SH-SY5Y (cell line): ENCODE results near the gene POLN.

Experiments
- GATA2 ChIP-seq: IDR thresholded peaks from 2 replicates; pipeline ENCODE4 v1.6.1; 2011; ENCODE audit warnings: mild to moderate bottlenecking, low read depth, low read length
- GATA3 ChIP-seq: IDR thresholded peaks from 2 replicates; pipeline ENCODE4 v1.6.1; 2011; ENCODE audit warnings: low read depth, mild to moderate bottlenecking, low read length, moderate library complexity

POLN gene

GRCh38 chr4:2261110-2261852 lies 19.4 kb upstream of the POLN start:
- no peak for TF ChIP-seq GATA2
- TF ChIP-seq GATA3, result no peak

- TF ChIP-seq GATA3, result no peak
- no peak for TF ChIP-seq GATA2
Measured at GRCh38 chr4:2260344-2261109, 18.6 kb upstream of the POLN start.

GRCh38 chr4:2259541-2260343 lies 17.8 kb upstream of the POLN start:
- TF ChIP-seq GATA3 (no peak), GATA2 (no peak)

- TF ChIP-seq GATA3 (no peak), GATA2 (no peak)
Measured at GRCh38 chr4:2259036-2259540, 17.2 kb upstream of the POLN start.

GRCh38 chr4:2258091-2259035 lies 16.4 kb upstream of the POLN start:
- TF ChIP-seq GATA2 (no peak), GATA3 (no peak)

- TF ChIP-seq GATA3 (no peak), GATA2 (no peak)
Measured at GRCh38 chr4:2257361-2258081, 15.6 kb upstream of the POLN start.

GRCh38 chr4:2256781-2257191 lies 14.9 kb upstream of the POLN start:
- no peak for TF ChIP-seq GATA2
- TF ChIP-seq GATA3, result no peak

GRCh38 chr4:2256156-2256731 lies 14.3 kb upstream of the POLN start:
- TF ChIP-seq GATA3 (no peak), GATA2 (no peak)

- TF ChIP-seq GATA3, result no peak
- TF ChIP-seq GATA2, result no peak
Measured at GRCh38 chr4:2255501-2256155, 13.7 kb upstream of the POLN start.

GRCh38 chr4:2254665-2255500 lies 13.0 kb upstream of the POLN start:
- no peak for TF ChIP-seq GATA2
- no peak for TF ChIP-seq GATA3
